IPS-18a (cell line): Measurements from ENCODE around the gene SEC16A.

ENCODE experiments used
- H3K27ac ChIP-seq: one replicate; pipeline ENCODE4 v1.5.1; 2013; ENCODE audit warnings: low read length
- H3K27me3 ChIP-seq: one replicate; pipeline ENCODE4 v1.6.1; 2013; ENCODE audit warnings: mild to moderate bottlenecking, low read length; ENCODE audit not compliant: control insufficient read depth, insufficient read depth
- H3K36me3 ChIP-seq: one replicate; pipeline ENCODE4 v1.6.1; 2013; ENCODE audit warnings: low read depth, low read length; ENCODE audit not compliant: control insufficient read depth
- H3K4me1 ChIP-seq: one replicate; pipeline ENCODE4 v1.6.1; 2013; ENCODE audit warnings: low read depth, low read length; ENCODE audit not compliant: control insufficient read depth
- H3K4me3 ChIP-seq: one replicate; pipeline ENCODE4 v1.5.1; 2013; ENCODE audit warnings: low read length
- H3K9ac ChIP-seq: one replicate; pipeline ENCODE4 v1.6.1; 2013; ENCODE audit warnings: mild to moderate bottlenecking, low read length, moderate library complexity
- H3K9me3 ChIP-seq: one replicate; pipeline ENCODE4 v1.6.1; 2013; ENCODE audit warnings: low read depth, low read length; ENCODE audit not compliant: control insufficient read depth

SEC16A gene

GRCh38 chr9:136506425-136506824, 23.6 kb upstream of the SEC16A start:
- no peaks in the 10 kb centered on the region for H3K9me3 ChIP-seq
- no peak overlapping the region for H3K9ac ChIP-seq
- no peak overlapping the region for H3K27ac ChIP-seq
- no peaks in the 10 kb centered on the region for H3K4me1 ChIP-seq
- peaks cover 76% of the 10 kb centered on the region for H3K36me3 ChIP-seq
- no peaks in the 10 kb centered on the region for H3K27me3 ChIP-seq
- H3K4me3 ChIP-seq = no peak overlapping the region

GRCh38 chr9:136505406-136506403, 22.9 kb upstream of the SEC16A start:
- H3K36me3 ChIP-seq = peaks cover 72% of the 10 kb centered on the region
- no peaks in the 10 kb centered on the region for H3K27me3 ChIP-seq
- H3K4me1 ChIP-seq = no peaks in the 10 kb centered on the region
- H3K27ac ChIP-seq = no peak overlapping the region
- H3K4me3 ChIP-seq = no peak overlapping the region
- no peaks in the 10 kb centered on the region for H3K9me3 ChIP-seq
- H3K9ac ChIP-seq = no peak overlapping the region

- no peak overlapping the region for H3K27ac ChIP-seq
- no peaks in the 10 kb centered on the region for H3K27me3 ChIP-seq
- H3K9ac ChIP-seq = no peak overlapping the region
- H3K4me1 ChIP-seq = no peaks in the 10 kb centered on the region
- no peaks in the 10 kb centered on the region for H3K9me3 ChIP-seq
- peaks cover 72% of the 10 kb centered on the region for H3K36me3 ChIP-seq
- H3K4me3 ChIP-seq = no peak overlapping the region
Measured at GRCh38 chr9:136504512-136505348, 21.9 kb upstream of the SEC16A start.

GRCh38 chr9:136502940-136503550, 20.2 kb upstream of the SEC16A start:
- H3K36me3 ChIP-seq = peaks cover 74% of the 10 kb centered on the region

GRCh38 chr9:136502196-136502595, 19.4 kb upstream of the SEC16A start:
- H3K4me3 ChIP-seq = no peak overlapping the region
- H3K36me3 ChIP-seq = peaks cover 73% of the 10 kb centered on the region
- no peaks in the 10 kb centered on the region for H3K27me3 ChIP-seq
- no peak overlapping the region for H3K9ac ChIP-seq
- H3K27ac ChIP-seq = no peak overlapping the region
- no peaks in the 10 kb centered on the region for H3K4me1 ChIP-seq
- no peaks in the 10 kb centered on the region for H3K9me3 ChIP-seq

More at GRCh38 chr9:136502940-136503550, 20.2 kb upstream of the SEC16A start:
- Histone ChIP-seq H3K9me3 (no peaks in the 10 kb centered on the region), H3K9ac (no peak overlapping the region), H3K4me3 (no peak overlapping the region), H3K27me3 (no peaks in the 10 kb centered on the region), H3K27ac (no peak overlapping the region), H3K4me1 (no peaks in the 10 kb centered on the region)

GRCh38 chr9:136501686-136502085, 18.8 kb upstream of the SEC16A start:
- Histone ChIP-seq H3K9me3 (no peaks in the 10 kb centered on the region), H3K27ac (no peak overlapping the region), H3K27me3 (no peaks in the 10 kb centered on the region), H3K4me3 (no peak overlapping the region), H3K4me1 (no peaks in the 10 kb centered on the region), H3K36me3 (peaks cover 76% of the 10 kb centered on the region), H3K9ac (no peak overlapping the region)

GRCh38 chr9:136499935-136500910, 17.4 kb upstream of the SEC16A start:
- Histone ChIP-seq H3K27me3 (no peaks in the 10 kb centered on the region), H3K4me3 (no peak overlapping the region), H3K27ac (no peak overlapping the region), H3K9ac (no peak overlapping the region), H3K9me3 (no peaks in the 10 kb centered on the region), H3K4me1 (no peaks in the 10 kb centered on the region), H3K36me3 (peaks cover 75% of the 10 kb centered on the region)

GRCh38 chr9:136499071-136499934, 16.5 kb upstream of the SEC16A start:
- Histone ChIP-seq H3K4me1 (no peaks in the 10 kb centered on the region), H3K4me3 (no peak overlapping the region), H3K27ac (no peak overlapping the region), H3K9me3 (no peaks in the 10 kb centered on the region), H3K27me3 (no peaks in the 10 kb centered on the region), H3K9ac (no peak overlapping the region), H3K36me3 (peaks cover 70% of the 10 kb centered on the region)

GRCh38 chr9:136497916-136498695, 15.3 kb upstream of the SEC16A start:
- Histone ChIP-seq H3K27me3 (no peaks in the 10 kb centered on the region), H3K9ac (no peak overlapping the region), H3K36me3 (peaks cover 58% of the 10 kb centered on the region), H3K4me3 (no peak overlapping the region), H3K9me3 (no peaks in the 10 kb centered on the region), H3K4me1 (no peaks in the 10 kb centered on the region), H3K27ac (no peak overlapping the region)
